HG03439 (cell line): ENCODE results near the gene ACAA2.

ENCODE experiments used
- ATAC-seq: cut with Tn5 transposase; IDR thresholded peaks from one replicate; pipeline ENCODE4 v1.9.1; 2021; ENCODE audit warnings: mild to moderate bottlenecking, moderate library complexity; ENCODE audit not compliant: unreplicated experiment

Gene ACAA2

GRCh38 chr18:49768051-49768391, 45.3 kb downstream of the ACAA2 start:
- no peak for ATAC-seq

- no peak for ATAC-seq
Observed at GRCh38 chr18:49767111-49768050, 46.0 kb downstream of the ACAA2 start.

DNA sequence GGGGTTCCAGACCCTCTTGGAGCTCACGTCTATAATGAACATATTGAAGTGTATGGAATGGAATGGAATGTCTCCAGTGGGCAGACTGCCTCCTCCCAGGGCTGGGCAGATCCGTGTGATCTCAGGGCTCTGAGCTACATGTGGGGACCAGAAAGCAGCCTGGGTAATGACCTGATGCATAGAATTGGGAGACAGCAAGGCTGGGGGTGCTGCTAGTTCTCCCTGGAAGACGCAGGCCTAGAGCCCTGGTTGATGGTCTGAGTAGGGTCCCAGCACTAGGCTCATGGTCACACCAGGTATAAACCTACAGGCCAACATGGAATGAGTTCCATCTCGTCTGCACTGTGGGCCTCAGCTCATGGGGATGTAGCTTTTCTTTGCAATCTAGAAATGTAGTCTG, 46.7 kb downstream of the ACAA2 start:
- ATAC-seq, result no peak

DNA sequence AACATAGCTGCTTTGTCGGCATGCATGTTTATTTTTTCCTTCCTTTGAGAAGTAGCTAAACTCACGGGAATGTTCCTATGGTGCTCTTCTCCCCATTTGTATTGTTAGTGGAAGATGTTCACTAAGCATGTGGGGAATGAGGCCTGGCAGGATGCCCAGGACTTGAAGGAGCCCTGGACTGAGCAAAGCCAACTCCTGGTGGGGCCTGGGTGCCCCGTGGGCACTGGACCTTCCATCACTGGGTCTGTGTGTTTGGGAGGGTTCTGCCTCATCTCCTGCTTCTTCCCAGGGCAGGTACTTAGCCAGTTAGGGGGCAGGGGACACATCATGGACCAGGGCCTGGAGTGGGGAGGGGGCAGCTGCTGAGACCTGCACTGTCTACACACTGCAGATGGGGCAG, 49.3 kb downstream of the ACAA2 start:
- ATAC-seq, result no peak

GRCh38 chr18:49763590-49763989, 49.7 kb downstream of the ACAA2 start:
- ATAC-seq, result no peak

GRCh38 chr18:49762191-49763077, 50.9 kb downstream of the ACAA2 start:
- no peak for ATAC-seq

DNA sequence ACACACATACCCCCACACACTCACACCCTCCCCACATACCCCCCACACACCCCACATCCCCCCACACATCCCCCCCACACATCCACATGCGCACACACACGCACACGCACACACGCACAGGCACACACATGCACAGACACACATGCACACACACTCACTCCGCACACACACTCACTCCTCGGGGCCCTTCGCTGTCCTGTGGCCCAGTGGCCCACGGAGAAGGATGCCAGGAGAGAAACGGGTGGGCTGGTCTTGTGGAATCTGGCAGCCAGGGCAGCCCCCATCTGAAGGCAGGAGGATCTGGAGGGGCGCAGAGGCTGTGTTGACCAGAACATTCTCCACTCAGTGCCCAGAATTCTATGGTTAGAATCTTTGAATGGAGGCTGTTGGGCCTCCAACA, 51.6 kb downstream of the ACAA2 start:
- no peak for ATAC-seq

GRCh38 chr18:49758263-49758610, 55.1 kb downstream of the ACAA2 start:
- no peak for ATAC-seq

- no peak for ATAC-seq
Observed at GRCh38 chr18:49757513-49758262, 55.6 kb downstream of the ACAA2 start.

DNA sequence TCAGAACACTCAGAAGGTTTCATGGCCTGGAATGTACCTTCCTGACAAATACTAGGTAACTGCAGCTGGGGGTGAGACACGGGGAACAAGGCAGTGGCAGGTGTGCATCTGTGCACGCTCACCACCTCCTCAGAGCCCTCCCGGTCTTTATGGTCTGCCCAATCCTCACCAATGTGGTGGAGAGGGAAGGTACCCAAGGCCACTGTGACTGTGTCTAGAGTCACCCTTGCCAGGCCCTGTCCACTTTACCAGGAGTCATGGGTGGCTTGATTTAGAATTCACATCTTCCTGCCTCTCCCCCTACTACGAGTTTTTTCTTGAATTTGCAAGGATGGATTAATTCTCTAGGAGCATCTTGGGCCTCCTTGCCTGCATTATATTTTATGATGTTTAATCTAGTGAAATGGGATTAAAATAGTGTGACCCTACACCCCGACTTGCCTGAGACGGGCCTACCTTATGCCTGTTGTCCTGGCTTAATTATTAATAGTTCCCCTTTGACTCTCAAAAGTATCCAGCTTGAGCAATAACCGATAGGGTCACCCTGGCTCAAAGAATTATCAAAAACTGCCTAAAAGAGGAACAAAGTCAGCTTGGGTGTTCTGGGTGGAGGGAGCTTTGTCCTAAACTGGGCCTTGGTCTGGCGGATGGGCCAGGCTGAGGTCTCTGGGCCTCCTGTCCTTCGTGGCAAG, 56.5 kb downstream of the ACAA2 start:
- ATAC-seq, result no peak

DNA sequence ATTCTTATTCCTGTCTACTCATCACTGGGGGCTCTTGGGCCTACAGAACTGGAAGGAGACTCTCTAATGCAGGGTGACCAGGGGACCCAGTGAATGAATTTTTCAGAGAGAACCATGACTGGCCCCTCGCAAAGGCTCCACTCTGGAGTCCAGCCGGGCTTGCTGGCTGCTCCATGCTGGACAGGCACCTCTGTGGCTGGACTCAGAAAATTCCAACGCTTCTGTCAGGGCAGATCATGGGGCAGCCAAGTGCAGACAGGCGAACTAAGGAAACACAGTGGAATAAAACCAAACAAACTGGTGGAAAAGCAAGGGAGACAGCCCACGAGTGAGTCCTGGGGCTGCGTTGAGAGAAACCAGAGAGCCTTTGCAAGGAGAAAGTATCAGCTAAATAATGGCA, 57.2 kb downstream of the ACAA2 start:
- no peak for ATAC-seq

- no peak for ATAC-seq
Observed at GRCh38 chr18:49755489-49755888, 57.8 kb downstream of the ACAA2 start.

- no peak for ATAC-seq
Observed at GRCh38 chr18:49754866-49755265, 58.5 kb downstream of the ACAA2 start.

DNA sequence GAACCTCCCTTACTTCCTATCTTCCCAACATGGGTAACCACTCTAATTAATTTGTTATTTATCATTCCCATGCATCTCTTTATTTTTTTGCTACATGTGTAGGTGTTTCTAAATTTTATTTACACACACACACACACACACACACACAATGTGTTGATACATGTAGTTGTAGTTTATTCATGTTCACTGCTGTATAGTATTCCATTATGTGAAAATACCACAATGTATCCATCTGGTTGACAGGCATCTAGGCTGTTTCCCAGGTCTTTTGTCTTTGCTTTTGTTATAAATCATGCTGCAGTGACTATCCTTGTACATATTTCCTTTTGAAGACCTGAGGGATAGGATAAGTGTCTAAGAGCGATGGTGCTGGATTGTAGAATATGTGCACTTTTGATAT, 59.7 kb downstream of the ACAA2 start:
- ATAC-seq, result no peak

DNA sequence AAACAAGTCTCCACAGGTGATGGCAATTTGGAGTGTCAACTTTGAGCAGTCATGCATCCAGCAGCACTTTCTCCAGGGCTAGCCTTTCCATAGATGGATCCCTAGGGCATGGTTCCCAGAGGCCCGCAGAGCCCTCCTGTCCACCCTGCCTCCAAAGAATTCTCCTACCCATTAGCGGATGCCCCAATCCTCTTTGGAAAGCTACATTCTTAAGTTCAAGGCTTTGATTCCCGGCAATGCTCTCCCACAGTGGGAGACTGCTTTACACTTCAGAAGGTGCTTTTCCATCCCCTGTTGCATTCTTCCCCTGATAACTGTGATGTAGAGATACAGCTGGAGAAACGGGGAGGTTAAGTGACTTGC, 61.3 kb downstream of the ACAA2 start:
- ATAC-seq, result no peak

- ATAC-seq, result no peak
Observed at GRCh38 chr18:49751427-49752094, 61.8 kb downstream of the ACAA2 start.

DNA sequence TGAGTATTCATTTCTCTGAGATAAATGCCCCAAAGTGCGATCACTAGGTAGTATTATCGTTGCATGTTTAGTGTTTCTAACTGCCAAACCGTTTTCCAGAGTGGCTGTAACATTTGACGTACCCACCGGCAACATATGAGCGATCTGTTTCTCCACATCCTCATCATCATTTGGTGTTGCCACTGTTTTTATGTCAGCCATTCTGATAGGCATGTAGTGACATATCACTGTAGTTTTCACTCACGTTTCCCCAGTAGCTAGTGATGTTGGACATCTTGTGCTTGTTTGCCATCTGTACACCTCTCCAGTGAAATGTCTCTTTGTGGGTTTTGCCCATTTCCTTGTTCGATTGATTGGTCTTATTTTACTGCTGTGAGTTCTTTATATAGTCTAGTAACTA, 63.8 kb downstream of the ACAA2 start:
- ATAC-seq, result no peak

DNA sequence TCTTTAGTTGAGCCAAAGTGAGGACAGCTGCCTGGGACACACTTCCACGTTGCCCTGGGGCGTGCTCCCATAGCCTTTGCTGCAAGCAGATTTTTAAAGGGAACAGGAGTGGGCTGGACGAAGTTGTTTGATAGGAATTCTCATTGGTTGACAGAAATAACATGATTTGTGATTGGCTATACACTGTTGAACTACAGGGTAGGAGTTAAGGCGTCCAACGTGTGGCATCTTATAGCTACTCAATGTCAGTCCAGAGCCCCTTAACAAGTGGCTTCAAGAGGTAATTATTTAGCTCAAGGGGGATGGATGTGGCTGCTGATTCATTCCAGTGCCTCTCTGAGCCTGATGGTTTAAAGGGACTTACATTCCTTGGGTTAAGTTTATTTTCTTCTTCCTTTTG, 65.5 kb downstream of the ACAA2 start:
- ATAC-seq, result no peak

DNA sequence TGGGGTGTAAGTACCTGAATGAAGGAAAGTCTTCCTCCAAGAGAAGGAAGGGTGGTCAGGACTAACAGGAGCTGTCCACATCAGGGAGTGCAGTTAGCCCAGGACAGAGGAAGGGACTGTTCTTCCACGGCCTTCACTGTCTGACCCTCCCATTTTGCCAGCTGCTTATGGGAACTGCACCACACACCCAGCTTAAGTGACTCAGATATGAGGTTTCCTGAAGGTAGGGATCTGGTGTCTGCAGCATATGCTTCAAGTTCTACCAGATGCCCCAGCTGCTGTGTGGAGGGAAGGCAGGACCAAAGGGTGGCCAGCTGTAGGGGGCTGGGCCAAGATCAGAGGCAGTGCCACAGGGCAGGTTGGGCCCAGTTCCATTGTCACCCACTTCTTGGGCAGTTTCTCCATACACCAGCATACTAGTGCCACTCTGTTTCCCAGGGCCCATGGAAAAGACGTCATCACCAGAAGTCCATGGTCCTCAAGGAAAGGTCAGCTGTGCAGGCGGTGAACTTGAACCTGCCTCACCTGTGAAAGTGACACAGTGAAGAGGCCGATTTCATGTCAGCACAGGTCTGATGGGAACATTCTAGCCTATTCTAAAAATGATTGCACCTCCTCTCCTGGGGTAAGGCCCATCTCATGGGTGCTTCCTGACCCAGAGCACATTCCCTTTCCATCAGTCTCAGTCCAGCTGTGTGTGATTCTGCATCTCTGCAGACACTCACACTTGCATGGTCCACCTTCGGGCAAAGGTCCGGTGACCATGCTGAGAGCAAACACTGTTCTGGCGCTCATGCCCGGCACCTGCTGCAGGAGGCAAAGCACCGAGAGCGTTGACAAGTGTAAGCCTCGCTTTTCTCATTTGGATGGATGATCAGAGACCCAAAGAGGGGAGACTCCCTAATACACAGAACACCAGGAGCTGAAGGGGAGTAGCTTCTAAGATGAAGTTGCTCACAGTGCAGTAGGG, 68.0 kb downstream of the ACAA2 start:
- ATAC-seq, result no peak
